ENCODE data around the gene CLK1.

- TF ChIP-seq CTCF (conservative IDR thresholded peaks at IDR 0.05) (no peak), ZFX (IDR thresholded peaks at IDR 0.05) (no peak)
Measured at GRCh38 chr2:200909958-200910357, 45.5 kb upstream of the CLK1 start.

Data from C4-2B (cell line).